Breast epithelium (tissue), 3 donors: ENCODE data around the gene DLGAP3.

Source experiments
- CTCF ChIP-seq, 3 donors: fragments of 450-650 bp; IDR thresholded peaks; one replicate each; pipeline ENCODE4 v1.5.1; 2016 to 2017; ENCODE audit warnings: antibody characterized with exemption in 3 of 3, mild to moderate bottlenecking in 3 of 3, moderate library complexity in 3 of 3
- POLR2A ChIP-seq: fragments of 450-650 bp; IDR thresholded peaks from one replicate; pipeline ENCODE4 v1.6.1; 2016; ENCODE audit warnings: antibody characterized with exemption, mild to moderate bottlenecking, moderate library complexity

DNA sequence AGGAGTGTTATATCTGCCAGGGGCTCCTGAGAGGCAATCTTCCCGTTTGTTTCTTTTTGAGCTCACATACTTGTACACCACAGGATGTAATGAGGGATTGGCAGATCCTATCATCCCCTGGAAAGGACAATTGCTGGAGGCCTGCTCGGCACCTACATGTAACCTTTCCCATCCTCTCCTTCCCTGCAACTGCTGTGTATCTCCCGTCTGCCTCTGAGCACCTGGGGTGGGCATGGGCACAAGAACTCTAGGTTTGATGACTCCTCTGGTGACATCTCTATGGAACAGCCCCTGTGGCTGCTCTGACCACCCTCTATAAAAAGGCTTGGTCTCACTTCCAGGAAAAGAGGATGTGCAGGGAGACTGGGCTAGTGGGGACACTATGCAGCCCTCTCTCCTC is 44.9 kb downstream of the DLGAP3 start:
- TF ChIP-seq CTCF (IDR thresholded peaks at IDR 0.05) (no peak), POLR2A (no peak)
